ENCODE data around the gene SHKBP1. TPM values are rescaled to one million over a fixed set of nuclear protein-coding genes. Genes with fewer than 3 reads are reported as not detected.

Gene SHKBP1
- total RNA-seq, 1 experiment from 2014 or later, result 92.9 TPM

DNA sequence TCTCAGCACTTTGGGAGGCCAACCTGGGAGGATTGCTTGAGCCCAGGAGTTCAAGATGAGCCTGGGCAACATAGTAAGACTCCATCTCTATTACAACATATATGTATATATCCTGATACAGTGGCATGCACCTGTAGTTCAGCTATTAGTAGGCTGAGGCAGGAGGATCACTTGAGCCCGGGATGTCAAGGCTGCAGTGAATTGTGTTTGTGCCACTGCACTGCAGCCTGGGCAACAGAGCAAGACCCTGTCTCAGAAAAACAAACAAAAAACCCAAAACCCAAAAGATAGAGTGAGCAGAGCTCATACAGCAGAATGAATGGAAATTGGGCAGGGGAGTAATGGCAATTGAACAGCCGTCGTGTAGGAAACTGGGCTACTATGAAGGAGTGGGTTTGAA is 17.3 kb upstream of the SHKBP1 start:
- no peak overlapping the region for H4K5ac ChIP-seq (ENCODE audit: insufficient read length, low read depth, low read length)
- no peak overlapping the region for H2BK120ac ChIP-seq (ENCODE audit: low read depth, low read length, poor library complexity, severe bottlenecking)
- no peak overlapping the region for H2BK20ac ChIP-seq (ENCODE audit: low read depth, low read length, poor library complexity, severe bottlenecking)
- no peaks in the 10 kb centered on the region for H3K23me2 ChIP-seq (ENCODE audit: insufficient read length, low read depth, low read length, poor library complexity, severe bottlenecking)
- H3K4me2 ChIP-seq (ENCODE audit: insufficient read depth, insufficient read length, low read length), result no peak overlapping the region
- H3K14ac ChIP-seq (ENCODE audit: insufficient read depth, low read length), result no peak overlapping the region
- H3K56ac ChIP-seq (ENCODE audit: insufficient read length, low read depth, low read length), result no peak overlapping the region
- no peak for DNase-seq
- H3K4me1 Mint-ChIP-seq, result peaks cover 0 to 8% of the 10 kb centered on the region in 2 experiments; a peak in 2 of 4 replicates
- peaks cover 70% of the 10 kb centered on the region for H3K27me3 Mint-ChIP-seq (ENCODE audit: low read depth)
- no peaks in the 10 kb centered on the region for H3K4me1 ChIP-seq (ENCODE audit: insufficient read depth, low read length)
- H3K27ac Mint-ChIP-seq, result no peak overlapping the region
- no peaks in the 10 kb centered on the region for H3K9me3 ChIP-seq (ENCODE audit: control insufficient read depth, low read depth, low read length)
- no peak overlapping the region for H4K8ac ChIP-seq (replicated peaks; ENCODE audit: insufficient read length, low read depth, low read length)
- H4K91ac ChIP-seq (ENCODE audit: insufficient read length, low read depth, low read length), result no peak overlapping the region
- no peak overlapping the region for H2AK5ac ChIP-seq (ENCODE audit: insufficient read length, low read length)
- no peak overlapping the region; a peak in 1 of 5 replicates for H3K4me3 Mint-ChIP-seq
- no peak overlapping the region for H3K4ac ChIP-seq (ENCODE audit: low read depth, low read length)
- no peaks in the 10 kb centered on the region for H3K79me2 ChIP-seq (ENCODE audit: insufficient read depth, low read length)
- no peak overlapping the region for H3K18ac ChIP-seq (ENCODE audit: insufficient read length, low read depth, low read length)
- no peaks in the 10 kb centered on the region for H4K20me1 ChIP-seq (ENCODE audit: control insufficient read depth, insufficient read depth, insufficient read length)
- WGBS (ENCODE audit: extremely low coverage, insufficient read length, low lambda C conversion rate), result no CpG with 5 or more reads among the region's 3 CpGs
- H2BK12ac ChIP-seq (ENCODE audit: insufficient read length, low read depth, low read length), result no peak overlapping the region
- no peaks in the 10 kb centered on the region for H3K36me3 Mint-ChIP-seq (ENCODE audit: insufficient read depth in 1 of 3, low read depth in 3 of 3)
- no peak overlapping the region for H2AFZ ChIP-seq (ENCODE audit: low read length)
- H3K27me3 ChIP-seq (ENCODE audit: insufficient read depth, low read length), result no peaks in the 10 kb centered on the region; the same call in 1 of the 2 replicates
- H2BK5ac ChIP-seq (ENCODE audit: insufficient read length, low read length), result no peak overlapping the region
- H3K9ac ChIP-seq (ENCODE audit: extremely low read depth, insufficient read length, low read length), result no peak overlapping the region
- H2BK15ac ChIP-seq (ENCODE audit: low read depth, low read length), result no peak overlapping the region
- TF ChIP-seq, protein P1, sequence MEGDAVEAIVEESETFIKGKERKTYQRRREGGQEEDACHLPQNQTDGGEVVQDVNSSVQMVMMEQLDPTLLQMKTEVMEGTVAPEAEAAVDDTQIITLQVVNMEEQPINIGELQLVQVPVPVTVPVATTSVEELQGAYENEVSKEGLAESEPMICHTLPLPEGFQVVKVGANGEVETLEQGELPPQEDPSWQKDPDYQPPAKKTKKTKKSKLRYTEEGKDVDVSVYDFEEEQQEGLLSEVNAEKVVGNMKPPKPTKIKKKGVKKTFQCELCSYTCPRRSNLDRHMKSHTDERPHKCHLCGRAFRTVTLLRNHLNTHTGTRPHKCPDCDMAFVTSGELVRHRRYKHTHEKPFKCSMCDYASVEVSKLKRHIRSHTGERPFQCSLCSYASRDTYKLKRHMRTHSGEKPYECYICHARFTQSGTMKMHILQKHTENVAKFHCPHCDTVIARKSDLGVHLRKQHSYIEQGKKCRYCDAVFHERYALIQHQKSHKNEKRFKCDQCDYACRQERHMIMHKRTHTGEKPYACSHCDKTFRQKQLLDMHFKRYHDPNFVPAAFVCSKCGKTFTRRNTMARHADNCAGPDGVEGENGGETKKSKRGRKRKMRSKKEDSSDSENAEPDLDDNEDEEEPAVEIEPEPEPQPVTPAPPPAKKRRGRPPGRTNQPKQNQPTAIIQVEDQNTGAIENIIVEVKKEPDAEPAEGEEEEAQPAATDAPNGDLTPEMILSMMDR (conservative IDR thresholded peaks at IDR 0.05), result no peak
- no peak overlapping the region for H3K27ac ChIP-seq (ENCODE audit: insufficient read length, low read depth, low read length)
- H3K23ac ChIP-seq (ENCODE audit: insufficient read length, low read depth, low read length), result no peak overlapping the region
- no peaks in the 10 kb centered on the region for H3K79me1 ChIP-seq (ENCODE audit: insufficient read depth, low read depth, low read length, poor library complexity, severe bottlenecking)
- H3T11ph ChIP-seq (ENCODE audit: low read length), result no peak overlapping the region
- H3K9me3 Mint-ChIP-seq, result no peaks in the 10 kb centered on the region
